Measurements from ENCODE around the gene CERS3.

GRCh38 chr15:100524326-100524725 is 4.4 kb downstream of the CERS3 start:
- no peak for TF ChIP-seq POLR2A (IDR thresholded peaks at IDR 0.05; ENCODE audit: low read length)
- no peak for TF ChIP-seq GATA1 (IDR thresholded peaks at IDR 0.05; ENCODE audit: low read depth, low read length)
